Fibroblast of skin of abdomen (primary cell): ENCODE measurements around the gene CLEC4G.
"Not testable (repeated sequence)": the region's sequence is repeated elsewhere in the genome, so short reads cannot be mapped to it uniquely, and the experiment has no call there.

ENCODE experiments used
- DNase-seq: peaks from one replicate; pipeline ENCODE4 v3.0.0-alpha.2; 2013

CLEC4G gene

GRCh38 chr19:7746306-7746705 is 14.4 kb upstream of the CLEC4G start:
- DNase-seq: not testable (repeated sequence)

- DNase-seq: no peak
Measured at GRCh38 chr19:7744871-7745650, 13.2 kb upstream of the CLEC4G start.

GRCh38 chr19:7744199-7744786 is 12.4 kb upstream of the CLEC4G start:
- DNase-seq: no peak

GRCh38 chr19:7743425-7743841 is 11.5 kb upstream of the CLEC4G start:
- no peak for DNase-seq

- DNase-seq: no peak
Measured at GRCh38 chr19:7742991-7743390, 11.1 kb upstream of the CLEC4G start.

GRCh38 chr19:7742575-7742974 is 10.7 kb upstream of the CLEC4G start:
- no peak for DNase-seq

- DNase-seq: no peak
Measured at GRCh38 chr19:7740682-7741054, 8.8 kb upstream of the CLEC4G start.

- no peak for DNase-seq
Measured at GRCh38 chr19:7739801-7740681, 8.1 kb upstream of the CLEC4G start.

GRCh38 chr19:7739211-7739755 is 7.4 kb upstream of the CLEC4G start:
- DNase-seq: no peak

- no peak for DNase-seq
Measured at GRCh38 chr19:7738023-7738422, 6.1 kb upstream of the CLEC4G start.

GRCh38 chr19:7737215-7737614 is 5.3 kb upstream of the CLEC4G start:
- DNase-seq: no peak

- no peak for DNase-seq
Measured at GRCh38 chr19:7736148-7736547, 4.2 kb upstream of the CLEC4G start.

- no peak for DNase-seq
Measured at GRCh38 chr19:7734220-7735203, 2.6 kb upstream of the CLEC4G start.

GRCh38 chr19:7733376-7733775 is 1.5 kb upstream of the CLEC4G start:
- DNase-seq: no peak

- DNase-seq: no peak
Measured at GRCh38 chr19:7731615-7732014, 295 bp downstream of the CLEC4G start.

- no peak for DNase-seq
Measured at GRCh38 chr19:7731218-7731595, 703 bp downstream of the CLEC4G start.

GRCh38 chr19:7730286-7731217 is 1.4 kb downstream of the CLEC4G start:
- no peak for DNase-seq

GRCh38 chr19:7729831-7730285 is 2.1 kb downstream of the CLEC4G start:
- no peak for DNase-seq

- no peak for DNase-seq
Measured at GRCh38 chr19:7729211-7729610, 2.7 kb downstream of the CLEC4G start.

- DNase-seq: no peak
Measured at GRCh38 chr19:7725791-7726190, 6.1 kb downstream of the CLEC4G start.

- no peak for DNase-seq
Measured at GRCh38 chr19:7722231-7722651, 9.7 kb downstream of the CLEC4G start.
